GM10847 (cell line): ENCODE data around the gene LPCAT3.

Experiments used
- POLR2A ChIP-seq: IDR thresholded peaks from 2 replicates; pipeline ENCODE4 v1.6.1; 2011; ENCODE audit not compliant: insufficient read length; ENCODE audit errors: extremely low read depth

LPCAT3 gene

GRCh38 chr12:6952121-6952862 lies 66.0 kb downstream of the LPCAT3 start:
- peak; percentile 29 for TF ChIP-seq POLR2A

- no peak for TF ChIP-seq POLR2A
These were observed 66.6 kb downstream of the LPCAT3 start for GRCh38 chr12:6951551-6952120.

- peak; percentile 93 for TF ChIP-seq POLR2A
These were observed 67.3 kb downstream of the LPCAT3 start, which contains the start of gene PTPN6 for GRCh38 chr12:6950811-6951540. TSS of gene PTPN6 (plus strand) at chr12:6951356. CDS start at chr12:6951513, 157 bp downstream.

GRCh38 chr12:6950401-6950801 lies 67.9 kb downstream of the LPCAT3 start:
- no peak for TF ChIP-seq POLR2A

GRCh38 chr12:6948873-6949594 lies 69.2 kb downstream of the LPCAT3 start:
- no peak for TF ChIP-seq POLR2A

- TF ChIP-seq POLR2A: no peak
These were observed 70.7 kb downstream of the LPCAT3 start for GRCh38 chr12:6947615-6948014.

- no peak for TF ChIP-seq POLR2A
These were observed 71.3 kb downstream of the LPCAT3 start for GRCh38 chr12:6946920-6947374.

GRCh38 chr12:6946033-6946919 lies 72.0 kb downstream of the LPCAT3 start:
- TF ChIP-seq POLR2A: peak; percentile 53

GRCh38 chr12:6945613-6946012 lies 72.7 kb downstream of the LPCAT3 start:
- no peak for TF ChIP-seq POLR2A

GRCh38 chr12:6944381-6945186 lies 73.7 kb downstream of the LPCAT3 start:
- TF ChIP-seq POLR2A: no peak

- peak; percentile 99 for TF ChIP-seq POLR2A
These were observed 74.4 kb downstream of the LPCAT3 start, which contains the start of the genes C12orf57 and RNU7-1 for GRCh38 chr12:6943722-6944380. TSS of gene C12orf57 (plus strand) at chr12:6944022. CDS start at chr12:6944122, 100 bp downstream. TSS of gene RNU7-1 (plus strand) at chr12:6943816.

- no peak for TF ChIP-seq POLR2A
These were observed 74.9 kb downstream of the LPCAT3 start for GRCh38 chr12:6943389-6943721.

GRCh38 chr12:6942331-6942665 lies 76.0 kb downstream of the LPCAT3 start:
- TF ChIP-seq POLR2A: no peak

- no peak for TF ChIP-seq POLR2A
These were observed 76.5 kb downstream of the LPCAT3 start for GRCh38 chr12:6941782-6942181.

- TF ChIP-seq POLR2A: no peak
These were observed 77.0 kb downstream of the LPCAT3 start for GRCh38 chr12:6941267-6941666.
